22Rv1 (cell line): Measurements from ENCODE around the gene USP35.

Experiments
- ZFX ChIP-seq: fragments of 450-650 bp; IDR thresholded peaks from 2 replicates; pipeline ENCODE4 v1.6.1; 2017; ENCODE audit warnings: antibody characterized with exemption, borderline replicate concordance
- TF ChIP-seq, protein P1 (sequence below): fragments of 450-650 bp; IDR thresholded peaks from 2 replicates; pipeline ENCODE4 v1.5.1; 2017; ENCODE audit warnings: mild to moderate bottlenecking

DNA sequence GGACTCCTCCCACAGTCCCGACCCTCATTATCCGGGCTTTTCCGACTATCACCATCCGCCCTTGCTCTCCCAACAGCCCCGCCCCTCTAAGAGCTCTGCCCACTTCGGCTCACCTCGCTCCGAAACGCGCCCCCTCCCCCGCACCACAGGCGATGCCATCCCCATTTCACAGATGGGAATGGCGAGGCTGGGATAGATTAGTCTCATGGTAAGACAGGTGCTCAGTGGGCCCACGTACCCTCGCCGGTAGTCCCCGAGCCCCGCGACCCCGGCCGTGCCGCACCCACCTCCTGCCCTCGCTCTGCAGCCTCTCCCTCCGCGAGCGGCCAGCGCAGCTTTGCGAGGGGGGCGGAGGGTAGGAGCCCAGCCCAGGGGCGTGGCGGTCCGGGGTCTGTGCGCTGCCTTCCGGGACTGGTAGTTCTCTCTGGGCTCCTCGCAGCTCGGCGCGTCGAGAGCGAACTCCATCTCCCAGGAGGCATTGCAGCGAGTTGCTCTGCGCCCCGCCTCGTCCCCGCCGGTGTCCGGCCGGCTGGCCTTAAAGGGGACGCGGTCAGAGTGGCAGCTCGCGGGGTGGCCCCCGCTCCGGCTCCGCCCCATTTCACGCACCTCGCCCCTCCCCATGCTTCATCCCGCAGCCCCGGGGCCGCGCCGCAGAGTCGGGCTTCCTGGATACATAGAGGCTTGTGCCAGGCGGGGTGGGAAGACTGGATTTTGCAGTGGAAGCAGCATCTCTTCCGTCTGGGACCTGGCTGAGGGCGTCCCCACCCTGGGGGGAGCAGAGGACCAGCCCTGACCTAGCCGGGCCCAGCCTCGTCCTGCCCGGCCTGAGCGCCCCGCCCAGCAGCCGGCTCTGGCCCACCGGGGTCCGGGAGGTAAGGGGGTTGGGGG is at the start of gene USP35, which contains the start of gene KCTD21:
- TF ChIP-seq, protein P1, sequence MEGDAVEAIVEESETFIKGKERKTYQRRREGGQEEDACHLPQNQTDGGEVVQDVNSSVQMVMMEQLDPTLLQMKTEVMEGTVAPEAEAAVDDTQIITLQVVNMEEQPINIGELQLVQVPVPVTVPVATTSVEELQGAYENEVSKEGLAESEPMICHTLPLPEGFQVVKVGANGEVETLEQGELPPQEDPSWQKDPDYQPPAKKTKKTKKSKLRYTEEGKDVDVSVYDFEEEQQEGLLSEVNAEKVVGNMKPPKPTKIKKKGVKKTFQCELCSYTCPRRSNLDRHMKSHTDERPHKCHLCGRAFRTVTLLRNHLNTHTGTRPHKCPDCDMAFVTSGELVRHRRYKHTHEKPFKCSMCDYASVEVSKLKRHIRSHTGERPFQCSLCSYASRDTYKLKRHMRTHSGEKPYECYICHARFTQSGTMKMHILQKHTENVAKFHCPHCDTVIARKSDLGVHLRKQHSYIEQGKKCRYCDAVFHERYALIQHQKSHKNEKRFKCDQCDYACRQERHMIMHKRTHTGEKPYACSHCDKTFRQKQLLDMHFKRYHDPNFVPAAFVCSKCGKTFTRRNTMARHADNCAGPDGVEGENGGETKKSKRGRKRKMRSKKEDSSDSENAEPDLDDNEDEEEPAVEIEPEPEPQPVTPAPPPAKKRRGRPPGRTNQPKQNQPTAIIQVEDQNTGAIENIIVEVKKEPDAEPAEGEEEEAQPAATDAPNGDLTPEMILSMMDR, result no peak
- no peak for TF ChIP-seq ZFX
